ENCODE results near the gene GYS2.
A peak's percentile ranks its signal among the peaks of the same experiment; 100 is the strongest.
"Not testable (repeated sequence)": the region's sequence is repeated elsewhere in the genome, so short reads cannot be mapped to it uniquely, and the experiment has no call there.

The GYS2 gene

GRCh38 chr12:21604245-21605101, at the start of gene GYS2:
Gene GYS2 (minus strand): TSS chr12:21604847. CDS start chr12:21604592, 255 bp downstream.
- DNase-seq, result no peak

GRCh38 chr12:21651821-21652220, 47.2 kb upstream of the GYS2 start:
- DNase-seq, result no peak

- DNase-seq, result no peak
Measured at GRCh38 chr12:21650997-21651396, 46.4 kb upstream of the GYS2 start.

GRCh38 chr12:21649034-21649433, 44.4 kb upstream of the GYS2 start:
- no peak for DNase-seq

- no peak for DNase-seq
Measured at GRCh38 chr12:21648378-21648777, 43.7 kb upstream of the GYS2 start.

GRCh38 chr12:21647179-21647578, 42.5 kb upstream of the GYS2 start:
- DNase-seq, result no peak

- not testable (repeated sequence) for DNase-seq
Measured at GRCh38 chr12:21645041-21645500, 40.4 kb upstream of the GYS2 start.

GRCh38 chr12:21644516-21644915, 39.9 kb upstream of the GYS2 start:
- DNase-seq, result no peak

GRCh38 chr12:21643758-21644157, 39.1 kb upstream of the GYS2 start:
- DNase-seq, result no peak

GRCh38 chr12:21642707-21643389, 38.2 kb upstream of the GYS2 start:
- peak; percentile 14 for DNase-seq

- DNase-seq, result no peak
Measured at GRCh38 chr12:21638054-21638891, 33.6 kb upstream of the GYS2 start.

- no peak for DNase-seq
Measured at GRCh38 chr12:21634245-21634644, 29.6 kb upstream of the GYS2 start.

- DNase-seq, result no peak
Measured at GRCh38 chr12:21631367-21631766, 26.7 kb upstream of the GYS2 start.

GRCh38 chr12:21627924-21628323, 23.3 kb upstream of the GYS2 start:
- DNase-seq, result no peak

- no peak for DNase-seq
Measured at GRCh38 chr12:21618566-21618965, 13.9 kb upstream of the GYS2 start.

GRCh38 chr12:21617030-21617429, 12.4 kb upstream of the GYS2 start:
- no peak for DNase-seq

GRCh38 chr12:21615431-21615830, 10.8 kb upstream of the GYS2 start:
- peak; percentile 32 for DNase-seq

GRCh38 chr12:21614506-21614905, 9.9 kb upstream of the GYS2 start:
- peak; percentile 45 for DNase-seq

GRCh38 chr12:21613931-21614330, 9.3 kb upstream of the GYS2 start:
- DNase-seq, result no peak

- DNase-seq, result no peak
Measured at GRCh38 chr12:21608196-21608595, 3.5 kb upstream of the GYS2 start.

GRCh38 chr12:21607701-21608100, 3.1 kb upstream of the GYS2 start:
- peak; percentile 51 for DNase-seq

GRCh38 chr12:21606175-21606574, 1.5 kb upstream of the GYS2 start:
- DNase-seq, result no peak

GRCh38 chr12:21602774-21603173, 1.9 kb downstream of the GYS2 start:
- no peak for DNase-seq

Data from CD4-positive, alpha-beta T cell treated with Interleukin-17A for 1 hour (primary cell).